PC-9 (cell line): ENCODE data around the gene TNF. TPM values are rescaled to one million over a fixed set of nuclear protein-coding genes. Genes with fewer than 3 reads are reported as not detected.

ENCODE experiments used
- BruUV-seq: library from RNA; stranded (reverse); fragments of 400-500 nt; replicated peaks from 2 replicates; lab custom pipeline; 2021; lab: Mats Ljungman, UMichigan
- CTCF ChIA-PET: fragments of 300-600 bp; sonication (Branson Sonifier 250); formaldehyde crosslinking; loops from one replicate; lab custom pipeline; 2022; ENCODE audit warnings: antibody characterized with exemption; lab: Charles Lee
- POLR2A ChIA-PET: fragments of 300-600 bp; sonication (Branson Sonifier 250); formaldehyde crosslinking; loops from one replicate; lab custom pipeline; 2022; ENCODE audit warnings: antibody characterized with exemption; ENCODE audit not compliant: unreplicated experiment; lab: Charles Lee
- DNase-seq, 2 experiments: peaks; one replicate each; pipeline versions ENCODE4 v3.0.0 to v3.0.0-alpha.2; 2015 to 2022; ENCODE audit warnings: mixed read lengths in 1 of 2
- H2AFZ ChIP-seq: fragments of 200-600 bp; sonication (generic); 2 replicates; pipeline ENCODE4 v1.8.1; 2017; ENCODE audit warnings: antibody characterized with exemption
- H3F3A ChIP-seq: fragments of 200-600 bp; sonication (generic); 2 replicates; pipeline ENCODE4 v1.8.1; 2017; ENCODE audit warnings: antibody characterized with exemption, mild to moderate bottlenecking, low read depth; ENCODE audit not compliant: insufficient read depth
- H3K27ac ChIP-seq: fragments of 200-600 bp; sonication (generic); 2 replicates; pipeline ENCODE4 v1.6.1; 2016; ENCODE audit warnings: mixed run types
- H3K27me3 ChIP-seq: fragments of 200-600 bp; sonication (generic); 2 replicates; pipeline ENCODE4 v1.6.1; 2016; ENCODE audit warnings: low read depth, mixed run types; ENCODE audit not compliant: insufficient read depth
- H3K36me3 ChIP-seq: fragments of 200-600 bp; sonication (generic); 2 replicates; pipeline ENCODE4 v1.6.1; 2016; ENCODE audit warnings: low read depth, mixed run types
- H3K4me1 ChIP-seq: fragments of 200-600 bp; sonication (generic); replicated peaks from 2 replicates; pipeline ENCODE4 v1.6.1; 2016; ENCODE audit warnings: mixed run types; ENCODE audit not compliant: insufficient read depth
- H3K4me2 ChIP-seq: fragments of 200-600 bp; sonication (generic); 2 replicates; pipeline ENCODE4 v1.6.1; 2017; ENCODE audit warnings: mixed run types
- H3K4me3 ChIP-seq: fragments of 200-600 bp; sonication (generic); 2 replicates; pipeline ENCODE4 v1.6.1; 2016; ENCODE audit warnings: mixed run types
- H3K79me2 ChIP-seq: fragments of 200-600 bp; sonication (generic); 2 replicates; pipeline ENCODE4 v1.6.1; 2017; ENCODE audit warnings: low read depth, mixed run types
- H3K9me2 ChIP-seq: fragments of 200-600 bp; sonication (generic); 2 replicates; pipeline ENCODE4 v1.8.1; 2017; ENCODE audit warnings: mild to moderate bottlenecking; ENCODE audit not compliant: insufficient read depth
- H3K9me3 ChIP-seq: fragments of 200-600 bp; sonication (generic); 2 replicates; pipeline ENCODE4 v1.8.1; 2016; ENCODE audit warnings: low read depth; ENCODE audit not compliant: insufficient read depth
- H4K20me1 ChIP-seq: fragments of 200-600 bp; sonication (generic); 2 replicates; pipeline ENCODE4 v1.8.1; 2017; ENCODE audit not compliant: insufficient read depth
- CTCF ChIP-seq: fragments of 200-600 bp; sonication (generic); conservative IDR thresholded peaks from 2 replicates; pipeline ENCODE4 v1.6.1; 2017; ENCODE audit warnings: mixed run types, antibody characterized with exemption, mild to moderate bottlenecking, moderate library complexity
- EZH2 ChIP-seq: fragments of 200-600 bp; sonication (generic); IDR thresholded peaks from 2 replicates; pipeline ENCODE4 v1.8.0; 2017; ENCODE audit warnings: antibody characterized with exemption, low read depth
- intact Hi-C: fragments of 100-400 bp; cut with micrococcal nuclease; formaldehyde crosslinking; loops from one replicate; pipeline ENCODE4 v1.10.0; 2022; ENCODE audit not compliant: unreplicated experiment
- total RNA-seq: library from RNA; stranded (reverse); gene quantifications from 2 replicates; pipeline ENCODE4 v1.2.3, GENCODE V29; 2021

TNF gene
- total RNA-seq, 1 experiment from 2014 or later, result not detected

- no peak overlapping the region for H3K27ac ChIP-seq
- TF ChIP-seq CTCF (no peak), EZH2 (no peak)
- H3K27me3 ChIP-seq, result no peaks in the 10 kb centered on the region
- CTCF ChIA-PET, result no interaction called here
- H4K20me1 ChIP-seq, result no peaks in the 10 kb centered on the region
- H3K9me3 ChIP-seq, result no peaks in the 10 kb centered on the region
- H3K4me1 ChIP-seq, result no peaks in the 10 kb centered on the region
- H3K9me2 ChIP-seq, result no peaks in the 10 kb centered on the region
- H3K79me2 ChIP-seq, result no peaks in the 10 kb centered on the region
- no peak overlapping the region for H3K4me3 ChIP-seq
- no peak for DNase-seq
- no TSS peak for BruUV-seq
- no peaks in the 10 kb centered on the region for H3K36me3 ChIP-seq
- H3K4me2 ChIP-seq, result no peak overlapping the region
- intact Hi-C loops, result no loop called here
- no peaks in the 10 kb centered on the region for H3F3A ChIP-seq
- POLR2A ChIA-PET, result interaction anchor here (0.6 kb wide), 1 partner anchor 259 kb away, joined by 3 read pairs; no protein-coding TSS in a partner anchor
- no peak overlapping the region for H2AFZ ChIP-seq
Observed at GRCh38 chr6:31568537-31568961, 6.8 kb upstream of the TNF start.

- DNase-seq, result no peak
- intact Hi-C loops, result no loop called here
- ChIA-PET POLR2A (interaction anchor here (0.6 kb wide), 1 partner anchor 40 kb away, joined by 5 read pairs; no protein-coding TSS in a partner anchor), CTCF (interaction anchor here (0.6 kb wide), 1 partner anchor 406 kb away, joined by 3 read pairs; no protein-coding TSS in a partner anchor)
- H3K36me3 ChIP-seq, result no peaks in the 10 kb centered on the region
- H3K79me2 ChIP-seq, result no peaks in the 10 kb centered on the region
- H3K4me3 ChIP-seq, result no peak overlapping the region
- H3K4me2 ChIP-seq, result no peak overlapping the region
- no peaks in the 10 kb centered on the region for H3K27me3 ChIP-seq
- H3K4me1 ChIP-seq, result no peaks in the 10 kb centered on the region
- no peaks in the 10 kb centered on the region for H3K9me3 ChIP-seq
- TF ChIP-seq CTCF, result no peak
- no peak for TF ChIP-seq EZH2
- H3K27ac ChIP-seq, result no peak overlapping the region
- no peaks in the 10 kb centered on the region for H4K20me1 ChIP-seq
- H3K9me2 ChIP-seq, result no peaks in the 10 kb centered on the region
- H2AFZ ChIP-seq, result no peak overlapping the region
- no peaks in the 10 kb centered on the region for H3F3A ChIP-seq
- no TSS peak for BruUV-seq
Observed at GRCh38 chr6:31569861-31570536, 5.4 kb upstream of the TNF start.

GRCh38 chr6:31572041-31572911 is 3.1 kb upstream of the TNF start, which contains the start of gene LTA:
TSS of gene LTA (plus strand) at chr6:31572289. CDS start at chr6:31572743, 454 bp downstream.
- CTCF ChIA-PET, result no interaction called here
- no peak within 1 kb of the TSS for H3K4me2 ChIP-seq
- no peaks in the 10 kb centered on the region for H3K36me3 ChIP-seq
- H4K20me1 ChIP-seq, result no peaks in the 10 kb centered on the region
- 0 out of 2 replicates have a peak, but pooled peaks cover 5% of the 10 kb centered on the region for H3K27me3 ChIP-seq
- no peaks in the 10 kb centered on the region for H3K9me2 ChIP-seq
- intact Hi-C loops, result no loop called here
- H3K27ac ChIP-seq, result no peak within 1 kb of the TSS
- H3K79me2 ChIP-seq, result no peaks in the 10 kb centered on the region
- BruUV-seq, result no TSS peak
- DNase-seq, result no peak
- H3F3A ChIP-seq, result no peaks in the 10 kb centered on the region
- H3K4me1 ChIP-seq, result no peaks in the 10 kb centered on the region
- no peak within 1 kb of the TSS for H2AFZ ChIP-seq
- H3K9me3 ChIP-seq, result no peaks in the 10 kb centered on the region
- POLR2A ChIA-PET, result no interaction called here
- no peak within 1 kb of the TSS for H3K4me3 ChIP-seq
- TF ChIP-seq EZH2 (no peak), CTCF (no peak)
